ENCODE results near the gene DLGAP4. TPM values are rescaled to one million over a fixed set of nuclear protein-coding genes. Genes with fewer than 3 reads are reported as not detected.

DLGAP4 gene
- polyA plus RNA-seq, 2 of the 4 experiments (the other 2 are of a cell fraction): 11.9 to 36.7 TPM

DNA sequence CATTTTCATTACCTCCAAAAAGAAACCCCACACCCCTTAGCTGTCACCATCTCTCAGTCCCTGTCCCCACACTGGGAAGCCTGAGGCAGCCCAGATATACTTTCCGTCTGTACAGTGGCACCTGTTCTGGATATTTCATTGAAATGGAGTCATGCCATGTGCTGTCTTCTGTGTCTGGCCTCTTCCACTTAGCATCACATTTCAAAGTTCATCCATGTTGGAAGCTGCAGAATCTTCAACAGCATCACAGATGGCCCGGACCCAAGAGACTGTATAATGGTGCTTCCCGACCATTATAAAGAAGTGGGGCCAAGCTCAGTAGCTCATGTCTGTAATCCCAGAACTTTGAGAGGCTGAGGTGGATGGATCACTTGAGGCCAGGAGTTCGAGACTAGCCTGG, 58.4 kb downstream of the DLGAP4 start (continued):
- TF ChIP-seq MAZ (IDR thresholded peaks at IDR 0.05; ENCODE audit: borderline replicate concordance, low read depth, low read length): no peak
- no peak for TF ChIP-seq PHF8 (IDR thresholded peaks at IDR 0.05; ENCODE audit: borderline replicate concordance, low read depth)
- no peak for TF ChIP-seq HDAC2 (IDR thresholded peaks at IDR 0.05)
- TF ChIP-seq CBX8 (IDR thresholded peaks at IDR 0.05): no peak
- TF ChIP-seq RCOR1 (IDR thresholded peaks at IDR 0.05; ENCODE audit: low read depth, low read length): no peak

DNA sequence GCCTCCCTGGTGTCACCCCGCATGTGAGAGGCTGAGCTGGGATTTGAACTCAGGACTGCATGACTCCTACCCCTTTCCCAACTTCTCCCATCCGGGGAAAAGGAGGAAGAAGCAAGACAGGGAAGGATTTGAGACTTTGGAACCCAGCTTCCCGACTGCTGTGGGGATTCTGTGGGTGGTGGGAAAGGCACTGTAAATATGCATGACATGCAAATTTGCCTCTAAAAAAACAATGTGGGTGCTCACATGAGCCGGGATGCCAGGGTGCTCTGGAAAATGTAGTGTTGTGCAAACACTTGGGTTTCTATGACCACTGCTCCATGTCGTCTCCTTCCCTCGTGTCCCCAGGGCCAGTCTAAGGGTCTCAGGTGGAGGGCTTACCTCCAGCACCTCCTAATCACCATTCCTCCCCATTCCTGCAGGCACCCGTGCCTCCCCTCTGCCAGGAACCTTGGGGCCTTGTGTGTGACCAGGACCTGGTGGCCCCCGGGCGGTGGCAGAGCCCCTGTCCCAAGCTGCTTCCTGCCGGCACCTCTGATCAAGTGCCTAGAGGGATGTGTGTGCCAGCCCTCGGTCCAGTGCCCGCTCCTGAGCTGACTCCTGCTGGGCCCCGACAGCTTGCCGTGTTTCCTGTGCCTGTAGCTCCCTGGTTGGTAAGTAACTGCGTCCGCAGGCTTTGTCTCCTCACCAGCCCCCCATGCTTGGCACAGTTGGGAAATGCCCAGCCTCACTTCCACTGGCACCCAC, 60.7 kb downstream of the DLGAP4 start:
- no peaks in the 10 kb centered on the region for H3K4me1 ChIP-seq
- no peak for ATAC-seq
- TF ChIP-seq JUN (IDR thresholded peaks at IDR 0.05) (no peak), CBX2 (IDR thresholded peaks at IDR 0.05; ENCODE audit: borderline replicate concordance, low read depth) (no peak), FOSL2 (IDR thresholded peaks at IDR 0.05) (no peak), FOSL2 (CRISPR knock-in tag; IDR thresholded peaks at IDR 0.05) (no peak), CHD2 (IDR thresholded peaks at IDR 0.05; ENCODE audit: low read length, partially characterized antibody) (no peak), TP53 (CRISPR knock-in tag; IDR thresholded peaks at IDR 0.05) (no peak), ZNF302 (CRISPR knock-in tag; IDR thresholded peaks at IDR 0.05) (no peak), PHF8 (IDR thresholded peaks at IDR 0.05; ENCODE audit: borderline replicate concordance, low read depth) (no peak)
- POLR2A ChIA-PET: no interaction called here
- CTCF ChIA-PET: interaction anchor here (0.8 to 3.9 kb wide), 3 partner anchors 11 to 72 kb away, joined by 3 to 12 read pairs (median 4); no protein-coding TSS in a partner anchor
- H3K9me3 ChIP-seq: no peaks in the 10 kb centered on the region
- DNase-seq (ENCODE audit: low read depth in 1 of 2, low spot score in 1 of 2): no peak
- H3K4me2 ChIP-seq: no peak overlapping the region
- H3K27ac ChIP-seq: no peak overlapping the region
- H3K4me3 ChIP-seq: no peak overlapping the region
- no peak for FAIRE-seq
- WGBS (ENCODE audit: missing lambda C conversion rate): 48% methylated on average over 13 of the region's 16 CpGs

DNA sequence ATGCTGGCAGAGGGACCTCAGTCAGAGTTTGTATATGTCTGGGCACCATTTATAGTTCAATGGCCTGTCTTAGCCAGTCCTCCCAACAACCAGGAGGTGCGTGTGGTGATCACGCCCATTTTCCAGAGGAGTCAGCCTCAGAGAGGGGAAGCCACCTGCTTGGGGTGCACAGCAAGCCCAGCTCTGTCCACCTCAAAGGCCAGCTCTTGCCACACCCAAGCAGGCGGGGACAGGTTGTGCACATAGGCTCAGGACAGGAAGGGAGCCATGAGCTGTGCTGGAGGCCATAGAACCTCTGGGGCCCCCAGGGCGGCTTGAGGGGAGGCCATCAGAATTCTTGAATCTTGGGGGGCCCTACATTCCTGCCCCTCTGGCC, 61.2 kb downstream of the DLGAP4 start:
- TF ChIP-seq ZC3H11A (IDR thresholded peaks at IDR 0.05) (no peak), RAD21 (conservative IDR thresholded peaks at IDR 0.05 in 1 of 2, IDR thresholded peaks at IDR 0.05 in 1 of 2) (no peak)
- Histone ChIP-seq H3K4me3 (no peak overlapping the region), H3K4me1 (no peaks in the 10 kb centered on the region), H3K4me2 (no peak overlapping the region), H3K27ac (no peak overlapping the region), H3K9me3 (no peaks in the 10 kb centered on the region)
- no peak for DNase-seq (ENCODE audit: low read depth in 1 of 2, low spot score in 1 of 2)
- CTCF ChIA-PET: interaction anchor here (0.7 to 3.9 kb wide), 3 partner anchors 15 to 72 kb away, joined by 3 to 12 read pairs (median 4); no protein-coding TSS in a partner anchor
- no peak for FAIRE-seq
- 59% methylated on average over 2 of the region's 4 CpGs for WGBS (ENCODE audit: missing lambda C conversion rate)
- ATAC-seq: no peak
- POLR2A ChIA-PET: no interaction called here

DNA sequence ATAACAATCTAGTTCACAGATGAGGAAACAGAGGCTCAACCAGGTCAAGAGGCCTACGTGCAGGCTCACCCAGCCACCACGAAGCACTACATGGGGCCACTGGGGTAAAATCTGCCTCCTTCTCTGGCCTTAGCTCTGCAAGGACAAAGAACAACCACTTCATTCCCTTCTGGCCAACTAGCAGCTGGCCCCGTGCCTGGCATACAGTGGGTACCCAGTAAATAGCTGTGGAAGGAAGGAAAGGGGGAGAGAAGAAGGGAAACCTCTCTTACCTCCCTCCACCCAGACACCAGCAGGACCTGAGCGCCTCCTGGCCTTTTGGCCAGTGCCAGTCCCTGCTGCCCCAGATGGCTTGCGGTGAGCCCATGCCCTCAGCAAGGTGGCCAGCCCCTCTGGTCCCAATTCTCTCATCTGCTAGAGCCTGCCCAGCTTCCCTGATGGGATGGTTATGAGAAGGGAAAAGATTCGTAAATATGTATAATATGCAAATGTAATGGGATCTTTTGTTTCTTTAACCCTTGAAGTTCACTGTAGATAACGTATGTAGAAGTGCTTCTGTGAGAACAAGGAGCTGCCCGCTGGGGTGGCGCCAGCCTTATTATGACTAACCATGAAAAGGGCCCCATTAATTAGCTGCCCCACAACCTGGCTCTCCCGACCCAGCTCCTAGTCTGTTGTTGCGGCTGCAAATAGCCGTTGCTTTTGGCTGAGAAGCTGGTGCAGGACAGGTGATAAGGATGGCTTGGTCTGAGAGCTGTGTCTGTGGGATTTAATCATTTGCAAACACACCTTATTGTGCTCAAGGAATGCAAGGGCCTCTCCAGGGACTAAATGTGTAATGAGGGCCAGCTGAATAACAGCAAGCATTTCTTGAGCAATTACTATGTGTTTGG, 62.0 kb downstream of the DLGAP4 start:
- Histone ChIP-seq H3K4me2 (no peak overlapping the region), H3K27ac (no peak overlapping the region), H3K4me3 (no peak overlapping the region), H3K9me3 (no peaks in the 10 kb centered on the region), H3K4me1 (no peaks in the 10 kb centered on the region)
- TF ChIP-seq POLR2AphosphoS2 (conservative IDR thresholded peaks at IDR 0.05; ENCODE audit: low read length) (no peak), SMC3 (IDR thresholded peaks at IDR 0.05) (no peak), ZFP36 (IDR thresholded peaks at IDR 0.05; ENCODE audit: borderline replicate concordance, partially characterized antibody) (no peak), RARB (CRISPR knock-in tag; IDR thresholded peaks at IDR 0.05) (no peak)
- TF ChIP-seq, protein P1, sequence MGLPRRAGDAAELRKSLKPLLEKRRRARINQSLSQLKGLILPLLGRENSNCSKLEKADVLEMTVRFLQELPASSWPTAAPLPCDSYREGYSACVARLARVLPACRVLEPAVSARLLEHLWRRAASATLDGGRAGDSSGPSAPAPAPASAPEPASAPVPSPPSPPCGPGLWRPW (IDR thresholded peaks at IDR 0.05): no peak
- ATAC-seq (no peak; a peak in 1 of 6 replicates), DNase-seq (ENCODE audit: low read depth in 1 of 2, low spot score in 1 of 2) (no peak), FAIRE-seq (no peak)
- WGBS (ENCODE audit: missing lambda C conversion rate): 63% methylated on average over 12 of the region's 12 CpGs
- CTCF ChIA-PET: interaction anchor here (0.6 to 1.5 kb wide), 6 partner anchors 10 to 374 kb away, joined by 3 to 4 read pairs (median 3); no protein-coding TSS in a partner anchor
- POLR2A ChIA-PET: no interaction called here
